ENCODE data around the gene RALGAPB.
"Not testable (repeated sequence)": the region's sequence is repeated elsewhere in the genome, so short reads cannot be mapped to it uniquely, and the experiment has no call there.

Gene RALGAPB

GRCh38 chr20:38447251-38447661 is 25.4 kb upstream of the RALGAPB start:
- DNase-seq: no peak

DNA sequence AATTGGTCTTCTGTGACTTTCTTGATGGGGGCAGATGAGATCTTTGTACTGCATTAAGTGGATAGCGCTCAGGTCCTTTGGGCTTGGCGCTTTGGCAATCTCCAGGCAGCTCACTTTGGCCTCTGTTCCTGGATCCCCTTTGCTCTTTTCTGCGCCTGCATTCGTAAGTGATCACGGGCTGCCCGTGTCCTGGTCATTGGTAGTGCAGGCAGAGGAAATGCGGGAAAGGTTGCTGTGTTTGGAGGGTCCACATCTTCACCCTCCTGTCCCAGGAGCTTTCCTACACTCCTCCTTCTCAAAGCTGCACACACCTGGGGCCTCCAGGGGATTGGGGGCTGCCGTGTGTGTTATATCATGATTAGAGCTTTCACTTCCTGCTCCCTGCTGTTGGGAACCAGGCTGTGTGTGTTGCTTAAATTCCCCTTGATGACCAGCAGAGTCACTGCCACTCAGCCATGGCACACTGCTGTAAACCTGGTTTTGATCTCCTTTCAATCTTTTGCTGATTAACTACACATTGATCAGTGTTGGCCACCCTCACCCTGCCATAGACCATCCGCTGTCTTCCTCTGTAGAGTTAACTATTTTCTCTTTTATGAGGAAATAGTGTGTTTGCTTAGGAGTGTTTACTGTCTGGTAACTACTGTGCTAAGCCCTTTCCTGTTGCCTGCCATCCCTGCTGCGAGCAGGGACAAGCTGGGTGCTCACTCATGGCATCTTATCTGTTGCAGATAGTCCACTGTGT is 24.5 kb upstream of the RALGAPB start:
- peak; percentile 61 for DNase-seq

GRCh38 chr20:38449046-38449445 is 23.6 kb upstream of the RALGAPB start:
- DNase-seq: no peak

- DNase-seq: no peak
Measured at GRCh38 chr20:38450412-38450975, 22.1 kb upstream of the RALGAPB start.

- DNase-seq: peak; percentile 92
Measured at GRCh38 chr20:38452880-38453624, 19.6 kb upstream of the RALGAPB start.

DNA sequence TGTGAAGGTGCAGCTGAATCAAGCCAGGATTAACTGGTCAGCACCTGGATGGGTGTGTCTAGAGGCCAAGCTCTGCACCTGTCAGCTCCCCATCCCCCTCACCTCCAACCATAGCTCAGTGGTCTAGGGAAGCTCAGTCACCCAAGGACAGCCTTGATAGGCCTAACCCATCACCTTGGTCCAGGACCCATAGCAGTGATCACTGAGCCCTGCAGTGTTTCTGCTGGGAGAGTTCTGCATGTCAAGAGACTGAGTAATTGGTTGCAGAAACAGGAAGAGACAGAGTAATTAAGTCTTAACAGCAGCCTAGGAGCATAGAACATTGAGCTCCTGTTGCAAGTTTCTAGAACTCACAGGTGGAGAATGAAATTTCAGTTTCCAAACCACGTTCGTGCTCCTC is 18.7 kb upstream of the RALGAPB start:
- no peak for DNase-seq

DNA sequence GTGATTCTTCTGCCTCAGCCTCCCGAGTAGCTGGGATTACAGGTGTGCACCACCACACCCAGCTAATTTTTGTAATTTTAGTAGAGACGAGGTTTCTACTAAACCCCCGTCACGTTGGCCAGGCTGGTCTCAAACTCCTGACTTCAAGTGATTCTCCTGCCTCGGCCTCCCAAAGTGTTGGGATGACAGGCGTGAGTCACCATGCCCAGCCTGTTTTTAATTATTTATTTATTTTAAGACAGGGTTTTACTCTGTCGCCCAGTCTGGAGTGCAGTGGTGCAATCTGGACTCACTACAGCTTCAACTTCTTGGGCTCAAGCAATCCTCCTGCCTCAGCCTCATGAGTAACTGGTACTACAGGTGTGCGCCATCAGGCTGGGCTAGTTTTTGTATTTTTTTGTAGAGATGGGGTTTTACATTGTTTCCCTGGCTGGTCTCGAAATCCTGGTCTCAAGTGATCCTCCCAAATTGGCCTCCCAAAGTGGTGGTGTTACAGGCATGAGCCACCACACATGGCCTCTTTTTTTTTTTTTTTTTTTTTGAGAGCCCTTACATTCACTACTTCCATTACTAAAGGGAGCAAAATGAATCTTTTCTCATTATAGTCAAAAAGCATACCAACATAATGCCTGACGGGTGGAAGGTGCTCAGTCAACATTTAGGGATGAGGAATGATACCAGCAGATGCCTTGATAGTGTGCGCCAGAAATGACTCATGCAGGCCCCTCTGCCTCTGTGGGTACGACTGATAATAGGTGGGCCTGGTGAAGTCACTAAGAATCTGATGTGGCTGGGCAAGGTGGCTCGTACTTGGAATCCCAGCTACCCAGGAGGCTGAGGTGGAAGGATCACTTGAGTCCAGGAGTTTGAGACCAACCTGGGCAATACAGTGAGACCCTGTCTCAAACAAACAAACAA is 17.8 kb upstream of the RALGAPB start:
- DNase-seq: no peak

DNA sequence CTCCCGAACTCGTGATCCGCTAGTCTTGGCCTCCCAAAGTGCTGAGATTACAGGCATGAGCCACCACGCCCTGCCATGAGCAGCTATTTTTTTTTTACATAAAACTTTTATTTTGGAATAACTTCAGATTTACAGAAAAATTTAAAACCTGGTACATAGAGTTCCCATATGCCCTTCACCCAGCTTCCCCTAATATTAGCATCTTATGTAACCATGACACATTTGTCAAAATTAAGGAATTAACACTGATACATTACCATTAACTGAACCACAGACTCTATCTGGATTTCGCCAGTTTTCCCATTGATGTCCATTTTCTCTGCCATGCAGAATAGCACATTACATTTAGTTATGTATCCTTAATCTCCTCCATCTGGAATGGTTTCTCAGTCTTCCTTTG is 14.3 kb upstream of the RALGAPB start:
- no peak for DNase-seq

DNA sequence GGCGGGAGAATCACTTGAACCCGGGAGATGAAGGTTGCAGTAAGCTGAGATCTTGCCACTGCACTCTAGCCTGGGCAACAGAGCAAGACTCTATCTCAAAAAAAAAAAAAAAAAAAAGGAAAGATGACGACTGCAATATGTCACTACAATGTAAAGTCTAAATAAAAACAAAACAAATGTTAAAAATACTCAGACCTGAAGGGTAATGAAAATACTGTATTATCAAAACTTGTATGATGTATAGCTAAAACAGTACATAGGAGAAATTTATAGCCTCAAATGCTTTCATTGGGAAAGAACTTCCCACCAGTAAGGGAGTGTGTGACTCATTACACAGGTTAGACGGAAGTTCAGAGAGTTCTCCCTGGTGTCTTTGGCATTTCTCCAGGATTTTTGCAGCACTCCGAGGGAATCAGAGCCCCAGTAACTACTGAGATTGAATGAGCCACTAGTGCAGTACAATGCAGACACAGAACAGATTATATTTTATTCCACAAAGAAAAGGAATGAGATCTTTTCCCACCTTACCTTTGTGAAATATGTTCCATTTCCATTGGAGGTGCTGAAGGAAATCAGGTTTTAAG is 12.5 kb upstream of the RALGAPB start:
- peak; percentile 35 for DNase-seq

DNA sequence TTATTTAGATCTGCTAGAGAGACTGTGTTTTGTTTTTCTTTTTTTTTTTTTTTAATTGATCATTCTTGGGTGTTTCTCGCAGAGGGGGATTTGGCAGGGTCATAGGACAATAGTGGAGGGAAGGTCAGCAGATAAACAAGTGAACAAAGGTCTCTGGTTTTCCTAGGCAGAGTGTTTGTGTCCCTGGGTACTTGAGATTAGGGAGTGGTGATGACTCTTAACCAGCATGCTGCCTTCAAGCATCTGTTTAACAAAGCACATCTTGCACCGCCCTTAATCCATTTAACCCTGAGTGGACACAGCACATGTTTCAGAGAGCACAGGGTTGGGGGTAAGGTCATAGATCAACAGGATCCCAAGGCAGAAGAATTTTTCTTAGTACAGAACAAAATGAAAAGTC is 12.0 kb upstream of the RALGAPB start:
- DNase-seq: not testable (repeated sequence)

DNA sequence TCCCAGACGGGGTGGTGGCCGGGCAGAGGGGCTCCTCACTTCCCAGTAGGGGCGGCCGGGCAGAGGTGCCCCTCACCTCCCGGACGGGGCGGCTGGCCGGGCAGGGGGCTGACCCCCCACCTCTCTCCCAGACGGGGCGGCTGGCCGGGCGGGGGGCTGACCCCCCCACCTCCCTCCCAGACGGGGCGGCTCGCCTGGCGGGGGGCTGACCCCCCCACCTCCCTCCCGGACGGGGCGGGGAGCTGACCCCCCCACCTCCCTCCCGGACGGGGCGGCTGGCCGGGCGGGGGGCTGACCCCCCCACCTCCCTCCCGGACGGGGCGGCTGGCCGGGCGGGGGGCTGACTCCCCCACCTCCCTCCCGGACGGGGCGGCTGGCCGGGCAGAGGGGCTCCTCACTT is 11.5 kb upstream of the RALGAPB start:
- not testable (repeated sequence) for DNase-seq

DNA sequence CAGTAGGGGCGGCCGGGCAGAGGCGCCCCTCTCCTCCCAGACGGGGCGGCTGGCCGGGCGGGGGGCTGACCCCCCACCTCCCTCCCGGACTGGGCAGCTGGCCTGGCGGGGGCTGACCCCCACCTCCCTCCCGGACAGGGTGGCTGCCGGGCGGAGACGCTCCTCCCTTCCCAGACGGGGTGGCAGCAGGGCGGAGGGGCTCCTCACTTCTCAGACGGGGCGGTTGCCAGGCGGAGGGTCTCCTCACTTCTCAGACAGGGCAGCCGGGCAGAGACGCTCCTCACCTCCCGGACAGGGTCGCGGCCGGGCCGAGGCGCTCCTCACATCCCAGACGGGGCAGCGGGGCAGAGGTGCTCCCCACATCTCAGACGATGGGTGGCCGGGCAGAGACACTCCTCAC is 11.1 kb upstream of the RALGAPB start:
- not testable (repeated sequence) for DNase-seq

DNA sequence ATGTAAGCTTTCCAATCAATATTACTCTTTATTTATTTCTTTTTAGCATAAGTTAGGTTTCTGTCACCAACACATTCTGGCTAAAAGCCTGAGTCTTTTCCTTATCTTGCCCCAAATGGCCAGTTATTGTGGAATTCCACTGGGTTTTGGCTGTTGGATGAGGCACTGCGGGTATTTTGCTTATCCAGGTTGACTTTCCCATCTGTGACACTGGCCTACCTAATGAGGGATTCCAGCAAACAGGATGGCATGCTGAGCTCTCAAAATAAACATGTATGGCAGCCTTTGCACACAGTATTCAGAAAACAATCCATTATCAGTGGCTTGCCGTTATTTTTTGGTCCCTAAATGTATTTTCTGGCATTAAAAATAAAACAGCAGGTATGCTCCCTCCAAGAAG is 6.5 kb upstream of the RALGAPB start:
- DNase-seq: no peak

DNA sequence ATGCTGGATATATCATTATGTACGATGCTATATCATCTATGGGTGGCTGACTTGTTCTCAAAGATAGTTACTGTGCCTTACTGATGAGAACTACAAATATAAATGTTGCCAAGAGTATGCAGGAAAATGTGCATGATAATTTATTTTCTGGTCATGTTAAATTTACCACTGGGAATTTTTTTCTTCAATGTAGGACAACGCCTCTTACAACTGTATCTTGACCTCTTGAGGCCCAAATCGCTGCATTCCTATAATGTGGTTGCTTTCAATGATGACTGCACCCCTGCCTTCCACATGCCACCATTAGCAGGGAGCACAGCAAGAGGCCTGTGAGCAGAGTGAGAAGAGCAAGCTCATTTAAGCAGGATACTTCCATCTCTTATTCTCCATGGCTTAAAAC is 5.7 kb upstream of the RALGAPB start:
- DNase-seq: no peak

- no peak for DNase-seq
Measured at GRCh38 chr20:38471245-38471644, 1.4 kb upstream of the RALGAPB start.

- no peak for DNase-seq
Measured at GRCh38 chr20:38471987-38472512, 593 bp upstream of the RALGAPB start.

GRCh38 chr20:38473367-38473795 is 738 bp downstream of the RALGAPB start:
- peak; percentile 61 for DNase-seq

- no peak for DNase-seq
Measured at GRCh38 chr20:38477747-38478146, 5.1 kb downstream of the RALGAPB start.

- no peak for DNase-seq
Measured at GRCh38 chr20:38479596-38479995, 7.0 kb downstream of the RALGAPB start.

- no peak for DNase-seq
Measured at GRCh38 chr20:38485041-38485440, 12.4 kb downstream of the RALGAPB start.

GRCh38 chr20:38489181-38489580 is 16.5 kb downstream of the RALGAPB start:
- no peak for DNase-seq

DNA sequence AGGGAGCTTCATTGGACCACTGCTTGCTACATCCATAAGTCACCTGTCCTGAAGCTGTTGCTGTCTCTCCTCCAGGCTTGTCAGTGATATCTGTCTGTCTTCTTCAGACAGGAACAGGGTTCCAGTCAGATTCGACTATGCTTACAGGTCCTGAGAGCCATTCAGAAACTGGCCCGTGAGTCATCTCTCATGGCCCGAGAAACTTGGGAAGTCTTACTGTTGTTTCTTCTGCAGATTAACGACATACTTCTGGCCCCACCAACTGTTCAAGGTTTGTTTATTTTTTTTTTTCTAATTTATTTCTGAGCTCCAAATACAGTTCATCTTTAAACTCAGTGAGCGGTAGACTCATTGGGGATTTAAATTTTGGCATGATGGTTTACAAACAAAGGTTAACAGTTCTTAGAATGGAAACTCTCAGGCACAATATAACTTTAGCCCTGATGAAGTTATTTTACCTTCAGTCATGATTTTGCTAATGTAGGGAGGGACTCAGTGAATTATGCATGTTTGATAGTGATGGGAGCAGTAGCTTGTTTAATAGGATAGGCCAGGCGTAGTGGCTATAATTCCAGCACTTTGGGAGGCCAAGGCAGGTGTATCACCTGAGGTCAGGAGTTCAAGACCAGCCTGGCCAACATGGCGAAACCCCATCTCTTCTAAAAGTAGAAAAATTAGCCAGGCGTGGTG is 24.7 kb downstream of the RALGAPB start:
- no peak for DNase-seq

All from hematopoietic multipotent progenitor cell treated with erythropoietin and hydrocortisone succinate and interleukin-3 and kit ligand, for 8 days (in vitro differentiated cells).